HG02642 (cell line): ENCODE results near the gene SIAH3.
A peak's percentile ranks its signal among the peaks of the same experiment; 100 is the strongest.

Experiments used
- ATAC-seq: cut with Tn5 transposase; IDR thresholded peaks from one replicate; pipeline ENCODE4 v1.9.1; 2021; ENCODE audit warnings: mild to moderate bottlenecking; ENCODE audit not compliant: unreplicated experiment, poor library complexity

Gene SIAH3

DNA sequence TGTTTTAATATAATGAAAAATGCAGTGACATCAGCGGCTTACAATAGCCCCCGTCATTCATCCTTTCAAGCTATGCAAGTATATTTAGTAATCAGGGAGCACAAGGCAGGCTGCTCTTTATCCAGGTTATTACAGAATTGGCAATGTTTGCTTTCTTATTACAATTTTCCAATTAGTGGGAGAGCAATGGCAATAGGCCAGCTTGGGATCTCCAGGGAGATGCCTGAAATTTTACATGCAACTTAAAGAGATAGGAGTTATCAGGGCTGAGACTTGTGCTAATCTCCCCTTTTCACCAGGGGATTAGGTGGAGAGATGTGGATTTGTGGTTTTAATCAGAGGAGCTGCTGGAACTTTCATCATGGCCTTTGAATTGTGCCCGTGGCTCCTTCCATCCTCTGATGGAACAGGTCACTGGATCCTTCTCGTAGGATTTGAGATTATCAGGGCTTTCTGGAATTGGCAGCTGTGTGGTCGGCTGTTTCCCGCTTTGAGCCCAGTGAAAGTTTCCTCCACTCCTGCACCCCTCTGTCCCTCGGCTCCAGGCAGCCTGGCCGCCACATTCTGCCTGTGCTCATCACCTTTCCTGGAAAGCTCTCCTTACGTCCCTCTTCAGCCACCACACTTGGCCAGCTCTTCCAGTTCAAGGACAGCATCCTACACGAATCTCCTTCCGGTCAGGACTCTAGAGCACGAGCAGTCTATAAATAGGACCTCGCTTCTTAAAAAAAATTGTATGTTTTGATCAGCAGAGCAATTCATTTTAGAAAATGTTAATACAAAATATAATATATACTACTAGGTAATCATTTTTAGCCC, 102.4 kb downstream of the SIAH3 start:
- no peak for ATAC-seq

DNA sequence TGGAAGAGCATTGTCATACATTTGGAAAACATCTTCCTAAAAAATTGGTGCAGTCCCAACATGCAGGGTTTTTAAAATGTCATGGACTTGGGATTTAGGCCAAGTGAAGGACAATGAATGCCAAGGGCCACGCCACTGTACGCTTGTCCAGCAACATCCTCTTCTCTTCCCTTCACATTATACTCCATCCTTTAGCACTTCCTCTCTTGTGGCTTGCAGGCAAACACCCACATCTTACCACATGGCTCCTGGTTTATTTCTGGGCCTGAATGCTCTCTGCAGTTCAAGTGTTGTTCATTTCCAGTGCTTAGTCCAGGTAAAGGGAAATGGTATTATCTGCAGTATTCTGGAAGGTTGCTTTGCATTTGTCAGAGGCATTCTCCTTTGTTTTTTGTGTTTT, 104.5 kb downstream of the SIAH3 start:
- ATAC-seq = no peak

DNA sequence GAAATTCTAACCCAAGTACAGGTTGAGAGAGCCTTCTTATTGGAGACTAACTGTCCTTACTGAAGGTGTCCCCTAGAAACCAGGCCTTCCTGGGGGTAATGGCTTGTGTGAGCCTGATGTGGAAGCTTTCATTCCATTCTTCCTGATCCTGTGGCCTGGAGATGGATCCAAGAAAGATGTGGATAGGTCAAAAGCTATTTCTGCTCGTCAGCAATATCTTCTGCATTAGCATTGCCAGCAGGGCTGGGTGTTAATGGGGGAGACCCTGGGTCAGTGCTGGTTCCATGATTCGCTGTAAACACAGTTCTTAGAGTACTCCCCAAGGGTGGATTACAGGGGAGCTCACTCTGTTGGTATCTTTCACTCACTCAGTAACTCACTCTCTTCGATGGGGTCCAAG, 106.6 kb downstream of the SIAH3 start:
- no peak for ATAC-seq

DNA sequence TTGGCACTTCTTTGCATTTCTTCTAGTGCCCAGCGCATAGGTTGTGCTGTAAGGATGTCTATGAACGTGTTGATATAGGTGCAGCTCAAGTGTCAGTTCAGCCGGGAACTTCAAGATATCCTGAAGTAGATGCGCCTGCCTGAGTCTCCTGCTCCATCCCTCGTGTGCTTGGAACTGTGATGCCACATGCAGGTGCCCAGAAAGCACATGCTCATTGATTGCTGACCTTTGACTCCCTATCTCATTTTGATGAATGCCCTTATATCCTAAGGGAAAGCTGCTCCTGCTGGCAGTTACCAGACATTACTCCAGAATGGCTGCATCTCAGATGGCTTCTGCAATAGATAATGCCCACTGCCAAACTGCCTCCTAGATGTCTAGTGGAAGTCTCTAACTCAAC, 108.6 kb downstream of the SIAH3 start:
- no peak for ATAC-seq

DNA sequence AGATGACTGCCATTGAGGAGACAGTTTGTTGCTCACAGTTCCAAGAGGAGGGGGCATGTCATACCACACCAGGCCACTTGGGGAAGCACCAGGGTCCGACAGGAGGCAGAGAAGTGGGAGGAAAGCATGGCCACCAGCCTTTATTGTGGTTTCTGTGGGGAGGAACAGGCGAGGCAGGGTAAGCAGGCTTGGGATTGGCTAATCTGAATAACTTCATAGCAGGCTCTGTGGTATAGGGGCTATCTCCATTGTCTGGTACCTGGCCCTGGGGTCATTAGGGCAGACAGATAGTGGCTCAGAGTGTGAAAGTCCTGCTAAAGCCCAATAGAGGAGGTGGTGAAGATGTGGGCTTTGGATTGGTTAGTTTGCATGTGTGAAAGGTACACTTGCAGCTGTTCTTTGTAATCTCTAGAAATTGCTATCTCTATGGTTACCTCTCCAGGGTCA, 114.0 kb downstream of the SIAH3 start:
- ATAC-seq = no peak

DNA sequence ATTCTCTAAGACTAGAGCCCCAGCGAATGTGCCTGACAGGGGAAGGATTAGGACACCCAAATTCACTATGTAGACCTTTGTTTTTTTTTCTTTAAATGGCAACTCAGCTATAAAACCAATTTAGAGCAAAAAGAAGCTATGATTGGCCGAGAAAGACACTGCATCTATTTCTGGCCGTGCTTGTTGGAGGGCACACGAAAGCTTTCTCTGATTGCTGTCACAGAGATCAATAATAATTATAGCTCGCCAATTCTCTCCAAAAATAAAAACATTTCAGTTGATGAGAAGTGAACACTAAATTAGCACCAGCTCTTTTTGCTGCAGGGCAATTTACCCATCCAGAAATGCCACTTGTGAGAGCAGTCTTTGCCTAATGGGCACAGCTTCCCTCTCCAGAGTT, 118.2 kb downstream of the SIAH3 start:
- ATAC-seq = no peak

DNA sequence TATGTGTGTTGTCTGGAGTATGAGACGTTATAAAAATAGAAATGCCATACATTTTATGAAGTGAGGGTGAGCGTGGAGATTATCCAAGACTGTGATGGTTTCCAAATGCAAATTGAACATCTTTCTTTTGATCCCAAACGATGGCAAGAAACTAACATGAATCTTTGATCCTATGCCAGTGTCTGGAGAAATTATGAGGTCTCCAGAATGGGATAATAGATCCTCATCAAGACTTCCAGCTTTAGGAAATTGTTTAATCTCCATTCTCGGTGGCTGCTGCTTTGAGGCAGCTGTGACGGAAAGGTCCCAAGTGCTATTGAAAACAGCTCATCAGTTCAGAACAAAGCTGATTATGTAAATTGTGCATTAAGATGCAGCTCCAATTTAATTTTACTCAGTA, 118.6 kb downstream of the SIAH3 start:
- ATAC-seq = no peak

DNA sequence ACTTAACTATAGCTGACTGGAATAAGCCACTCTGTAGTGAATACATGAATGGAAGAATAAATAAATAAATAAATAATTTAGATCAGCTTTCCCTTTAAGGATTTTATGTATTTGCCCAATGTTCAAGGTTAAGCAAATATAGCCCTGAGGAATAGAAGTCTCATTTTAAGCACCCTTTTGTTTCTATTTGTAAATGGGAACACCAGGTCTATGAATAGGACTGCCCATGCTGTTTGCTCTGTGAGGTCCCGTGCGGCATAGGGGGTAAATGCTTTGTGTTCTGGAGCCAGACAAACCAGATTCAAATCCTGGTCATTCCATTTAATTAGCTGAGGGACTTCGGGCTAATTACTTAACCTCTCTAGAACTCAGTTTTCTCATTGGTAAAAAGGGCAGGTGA, 120.1 kb downstream of the SIAH3 start:
- no peak for ATAC-seq

DNA sequence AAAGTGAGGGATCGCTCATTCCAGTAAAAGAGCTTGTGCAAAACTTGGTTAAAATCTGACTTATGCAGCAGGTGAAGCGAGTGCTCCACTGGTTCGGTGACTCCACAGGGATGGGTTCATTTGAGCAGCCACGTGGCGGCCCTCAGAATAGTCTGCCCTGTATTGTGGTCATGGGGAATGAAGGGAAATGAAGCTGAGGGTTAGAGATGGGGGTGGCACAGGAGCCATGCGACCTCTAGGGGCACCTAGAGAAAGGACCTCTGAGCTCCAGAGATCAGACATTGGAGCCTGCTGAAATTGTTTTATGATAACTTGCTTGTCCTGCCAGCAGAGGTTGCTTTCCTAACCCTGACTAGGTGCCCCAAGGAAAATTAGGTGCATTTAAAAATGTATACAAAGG, 122.8 kb downstream of the SIAH3 start:
- peak; percentile 48 for ATAC-seq
